VCaP (cell line): Measurements from ENCODE around the gene ROR1.

Source experiments
- H3K27ac ChIP-seq: fragments of 450-650 bp; 2 replicates; pipeline ENCODE4 v1.5.1; 2017
- TF ChIP-seq, protein P1 (sequence below): fragments of 450-650 bp; conservative IDR thresholded peaks from 2 replicates; pipeline ENCODE4 v1.5.1; 2017; ENCODE audit warnings: mild to moderate bottlenecking, moderate library complexity

Gene ROR1

DNA sequence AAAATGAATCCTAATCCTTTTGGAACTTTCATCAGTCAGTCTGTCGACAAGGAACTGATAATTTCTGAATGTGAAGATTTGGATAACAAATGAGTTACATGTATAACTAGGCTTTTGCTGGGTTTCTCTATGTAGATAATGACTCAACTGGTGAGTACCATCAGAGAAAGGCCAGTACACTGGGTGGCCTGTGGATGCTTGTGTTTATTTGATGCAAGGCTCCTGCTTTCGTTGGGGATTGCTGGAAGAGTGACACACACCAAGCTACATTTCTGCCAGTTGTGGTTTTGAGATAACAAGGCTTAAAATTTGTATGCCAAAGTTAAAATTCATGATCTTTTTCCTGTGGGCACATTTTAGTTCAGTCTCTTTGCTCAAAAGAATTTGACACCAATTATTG is 314.0 kb downstream of the ROR1 start:
- TF ChIP-seq, protein P1, sequence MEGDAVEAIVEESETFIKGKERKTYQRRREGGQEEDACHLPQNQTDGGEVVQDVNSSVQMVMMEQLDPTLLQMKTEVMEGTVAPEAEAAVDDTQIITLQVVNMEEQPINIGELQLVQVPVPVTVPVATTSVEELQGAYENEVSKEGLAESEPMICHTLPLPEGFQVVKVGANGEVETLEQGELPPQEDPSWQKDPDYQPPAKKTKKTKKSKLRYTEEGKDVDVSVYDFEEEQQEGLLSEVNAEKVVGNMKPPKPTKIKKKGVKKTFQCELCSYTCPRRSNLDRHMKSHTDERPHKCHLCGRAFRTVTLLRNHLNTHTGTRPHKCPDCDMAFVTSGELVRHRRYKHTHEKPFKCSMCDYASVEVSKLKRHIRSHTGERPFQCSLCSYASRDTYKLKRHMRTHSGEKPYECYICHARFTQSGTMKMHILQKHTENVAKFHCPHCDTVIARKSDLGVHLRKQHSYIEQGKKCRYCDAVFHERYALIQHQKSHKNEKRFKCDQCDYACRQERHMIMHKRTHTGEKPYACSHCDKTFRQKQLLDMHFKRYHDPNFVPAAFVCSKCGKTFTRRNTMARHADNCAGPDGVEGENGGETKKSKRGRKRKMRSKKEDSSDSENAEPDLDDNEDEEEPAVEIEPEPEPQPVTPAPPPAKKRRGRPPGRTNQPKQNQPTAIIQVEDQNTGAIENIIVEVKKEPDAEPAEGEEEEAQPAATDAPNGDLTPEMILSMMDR: no peak
- no peak overlapping the region for H3K27ac ChIP-seq

DNA sequence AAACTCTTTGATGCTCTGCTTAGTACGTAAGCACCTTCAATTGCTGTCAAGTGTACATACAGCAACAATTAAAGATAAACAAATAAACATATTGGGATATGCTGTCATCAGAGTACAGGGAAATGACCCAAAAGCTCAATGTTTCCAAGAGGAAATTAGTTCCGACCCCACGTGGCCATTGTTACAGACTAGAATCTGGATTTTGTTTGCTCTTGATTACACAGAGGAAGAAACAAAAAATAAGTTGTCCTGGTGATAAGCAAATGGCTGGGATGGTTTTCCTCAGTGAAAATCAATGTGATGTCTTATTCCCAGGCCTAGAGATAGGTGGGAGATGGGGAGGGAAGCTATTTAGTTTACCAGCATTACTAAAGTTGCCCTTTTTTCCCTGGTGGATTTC is 316.6 kb downstream of the ROR1 start:
- H3K27ac ChIP-seq: no peak overlapping the region
- TF ChIP-seq, protein P1: no peak

DNA sequence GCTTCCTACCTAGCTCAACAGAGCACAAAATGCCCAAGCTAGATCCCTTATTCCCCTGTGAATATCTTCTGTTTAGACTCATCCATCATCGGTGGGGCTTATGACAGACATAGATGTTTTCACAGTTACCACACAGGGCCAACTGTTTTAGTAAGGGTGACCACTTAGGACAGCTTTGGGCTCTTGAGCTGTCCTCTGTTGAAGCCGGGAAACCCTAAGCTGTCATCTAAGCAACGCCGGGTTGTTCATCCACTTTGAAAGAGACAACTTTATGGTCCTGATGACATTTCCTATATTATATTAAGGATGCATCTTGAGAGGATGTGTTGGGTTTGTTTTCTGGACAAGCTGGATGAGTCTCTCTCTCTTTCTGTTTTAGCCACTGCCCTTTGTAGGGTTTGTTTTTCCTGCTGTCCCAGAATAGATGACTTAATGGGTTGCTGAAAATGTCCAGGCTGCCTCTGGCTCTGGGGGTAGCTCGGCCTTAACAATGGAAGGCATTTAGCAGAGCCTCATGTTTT is 319.1 kb downstream of the ROR1 start:
- H3K27ac ChIP-seq: no peak overlapping the region
- TF ChIP-seq, protein P1: no peak

DNA sequence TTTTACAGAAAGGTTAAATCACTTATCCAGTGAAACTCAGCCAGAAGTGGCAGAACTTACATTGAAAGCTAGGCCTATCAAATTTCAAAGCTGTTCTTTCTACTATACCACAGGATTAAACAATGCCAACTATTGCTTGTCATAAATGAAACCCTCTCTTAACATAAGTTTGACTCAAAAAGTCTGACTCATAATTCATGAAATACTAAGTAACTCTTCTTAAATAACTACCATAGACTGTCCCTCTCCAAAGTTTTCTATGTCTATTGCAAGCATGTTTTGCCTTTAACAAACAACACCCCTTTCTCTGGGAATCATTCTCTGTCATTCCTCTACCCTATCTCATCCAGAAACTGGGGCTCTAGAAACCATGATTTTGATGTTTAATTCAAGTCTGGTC is 320.1 kb downstream of the ROR1 start:
- no peak overlapping the region for H3K27ac ChIP-seq
- TF ChIP-seq, protein P1: no peak

DNA sequence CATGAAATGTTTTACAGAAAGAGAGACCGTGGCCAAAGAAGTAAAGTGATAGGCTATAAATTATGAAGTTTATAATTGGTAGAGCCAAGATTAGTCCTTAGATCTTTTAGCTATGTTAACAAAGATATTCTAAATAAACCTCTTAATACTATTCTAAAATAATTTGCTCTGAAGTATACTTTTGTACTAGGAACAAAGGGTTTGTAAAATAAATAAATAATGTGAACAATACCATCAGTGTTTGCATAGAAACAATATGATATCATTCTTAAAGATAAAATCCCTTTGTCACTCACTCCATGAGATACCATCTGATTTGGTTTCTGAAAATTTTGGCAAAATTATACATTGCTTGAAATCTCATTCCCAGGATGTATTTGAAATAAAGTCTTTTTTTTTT is 322.0 kb downstream of the ROR1 start:
- no peak overlapping the region for H3K27ac ChIP-seq
- TF ChIP-seq, protein P1: no peak

DNA sequence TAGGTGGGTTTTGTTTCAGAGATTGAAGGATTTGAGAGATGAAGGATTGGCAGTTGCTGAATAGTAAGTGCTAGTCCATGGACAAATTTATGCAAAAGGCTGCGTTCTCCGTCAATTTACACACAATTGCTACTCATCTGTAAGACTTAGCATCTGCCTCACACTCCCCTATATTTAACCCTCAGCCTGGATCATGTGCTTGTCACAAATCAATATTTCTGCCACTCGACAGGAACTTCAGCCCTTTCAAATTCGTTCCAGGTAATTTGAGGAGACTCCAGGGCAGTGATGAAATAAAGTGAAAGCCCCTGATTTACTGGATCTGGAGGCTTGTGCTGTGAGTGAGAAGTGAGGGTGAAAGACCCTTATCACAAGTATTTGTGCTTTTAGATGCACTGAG is 324.0 kb downstream of the ROR1 start:
- no peak overlapping the region for H3K27ac ChIP-seq
- TF ChIP-seq, protein P1: no peak

DNA sequence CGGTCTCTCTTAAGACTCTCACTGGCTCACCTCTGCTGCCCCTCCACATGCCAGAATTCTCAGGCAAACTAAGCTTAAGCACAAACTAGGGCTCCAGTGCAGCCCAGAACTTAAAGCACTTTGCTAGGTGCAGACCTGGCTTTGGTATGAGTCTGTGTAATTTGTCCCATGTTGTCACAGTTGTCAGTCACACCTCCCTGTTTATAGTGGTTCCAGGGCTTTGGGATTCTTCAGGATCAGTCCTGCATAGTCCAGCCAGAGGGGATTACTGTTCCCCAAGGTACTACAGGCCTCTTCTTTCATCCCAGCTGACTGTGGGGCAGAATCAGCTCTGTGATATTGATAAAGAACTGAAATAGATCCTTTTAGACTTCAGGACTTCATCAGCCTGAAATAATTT is 324.6 kb downstream of the ROR1 start:
- no peak overlapping the region for H3K27ac ChIP-seq
- TF ChIP-seq, protein P1: no peak
